ENCODE data around the gene SLC6A4. TPM values are rescaled to one million over a fixed set of nuclear protein-coding genes. Genes with fewer than 3 reads are reported as not detected.

SLC6A4 gene
- total and polyA plus RNA-seq, 2 of the 8 experiments (the other 6 are each of a cell fraction or from before 2014, with no cell fraction given), result 0.09 to 0.33 TPM

DNA sequence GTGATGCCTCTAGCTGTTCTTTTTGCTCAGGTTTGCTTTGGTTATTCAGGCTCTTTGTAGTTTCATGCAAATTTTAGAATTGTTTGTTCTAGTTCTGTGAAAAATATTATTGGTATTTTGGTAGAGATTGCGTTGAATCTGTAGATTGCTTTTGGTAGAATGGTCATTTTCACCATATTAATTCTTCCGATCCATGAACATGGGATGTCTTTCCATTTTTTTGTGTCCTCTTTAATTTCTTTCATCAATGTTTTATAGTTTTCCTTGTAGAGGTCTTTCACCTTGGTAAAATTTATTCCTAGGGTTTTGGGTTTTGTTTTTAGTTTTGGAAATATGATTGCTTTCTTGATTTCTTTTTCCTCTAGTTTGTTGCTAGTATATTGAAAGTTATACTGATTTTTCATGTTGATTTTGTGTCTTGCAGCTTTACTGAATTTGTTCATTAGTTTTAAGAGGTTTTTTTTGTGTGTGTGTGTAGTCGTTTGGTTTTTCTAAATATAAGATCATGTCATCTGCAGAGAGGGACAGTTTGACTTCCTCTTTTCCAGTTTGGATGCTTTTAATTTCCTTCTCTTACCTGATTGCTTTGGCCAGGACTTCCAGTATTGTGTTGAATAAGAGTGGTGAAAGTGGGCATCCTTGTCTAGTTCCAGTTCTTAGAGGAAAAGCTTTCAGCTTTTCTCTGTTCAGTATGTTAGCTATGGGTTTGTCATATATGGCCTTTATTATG, 76.4 kb downstream of the SLC6A4 start:
- H4K20me1 ChIP-seq (replicated peaks in 1 of 2; ENCODE audit: control insufficient read depth in 1 of 2, insufficient read depth in 2 of 2, low read length in 2 of 2), result no peaks in the 10 kb centered on the region
- H4K8ac ChIP-seq (ENCODE audit: extremely low read depth, insufficient read depth, low read length), result no peak overlapping the region
- no peak overlapping the region for H2BK120ac ChIP-seq (replicated peaks; ENCODE audit: low read depth, low read length)
- H3K4me3 ChIP-seq (ENCODE audit: extremely low read depth in 1 of 4, insufficient read depth in 2 of 4, low read depth in 3 of 4, low read length in 4 of 4), result no peak overlapping the region
- no peak overlapping the region for H3K9ac ChIP-seq (replicated peaks in 1 of 4; ENCODE audit: extremely low read depth in 1 of 4, low read depth in 3 of 4, low read length in 3 of 4)
- 88% methylated on average over 3 of the region's 3 CpGs; no CpG with 5 or more reads in 1 of the 2 experiments for WGBS, 2 experiments (ENCODE audit: extremely low coverage in 1 of 2, insufficient coverage in 1 of 2, insufficient read length in 1 of 2, insufficient replicate concordance in 2 of 2, low coverage in 1 of 2, low lambda C conversion rate in 2 of 2, missing lambda C conversion rate in 1 of 2)
- no peak overlapping the region for H2BK5ac ChIP-seq (ENCODE audit: low read depth, low read length)
- H3K79me1 ChIP-seq (ENCODE audit: low read depth, low read length), result no peaks in the 10 kb centered on the region; the same call in 1 of the 2 replicates
- no peak for DNase-seq (ENCODE audit: low read depth in 1 of 2, low spot score in 2 of 2)
- CTCF ChIA-PET (ENCODE audit: partially characterized antibody), result no interaction called here
- peaks cover 0 to 61% of the 10 kb centered on the region in 2 experiments; a peak in 2 of 4 replicates for H3K79me2 ChIP-seq (ENCODE audit: control insufficient read depth in 1 of 2, insufficient read depth in 2 of 2, low read length in 2 of 2)
- H3K36me3 ChIP-seq (ENCODE audit: control insufficient read depth in 2 of 4, insufficient read depth in 4 of 4, low read length in 3 of 4), result peaks cover 0 to 9% (median 2%) of the 10 kb centered on the region in 4 experiments; a peak in 2 of 8 replicates
- H3K4me2 ChIP-seq (ENCODE audit: insufficient read depth in 1 of 2, low read depth in 2 of 2, low read length in 2 of 2), result no peak overlapping the region
- no peak overlapping the region for H2BK12ac ChIP-seq (ENCODE audit: low read depth, low read length)
- H2BK20ac ChIP-seq (ENCODE audit: low read length), result no peak overlapping the region
- POLR2A ChIA-PET (ENCODE audit: partially characterized antibody), result no interaction called here
- H3K9me3 ChIP-seq (ENCODE audit: insufficient read depth in 2 of 2, low read depth in 1 of 2, low read length in 1 of 2), result no peaks in the 10 kb centered on the region
- no peak overlapping the region for H3K18ac ChIP-seq (ENCODE audit: extremely low read depth, low read length)
- H2AFZ ChIP-seq (ENCODE audit: low read length), result no peak overlapping the region
- H3K23me2 ChIP-seq (ENCODE audit: low read depth, low read length), result no peaks in the 10 kb centered on the region
- no peak overlapping the region for H3K56ac ChIP-seq (replicated peaks; ENCODE audit: insufficient read length, low read depth, low read length)
- no peak overlapping the region for H4K5ac ChIP-seq (ENCODE audit: insufficient read length, low read depth, low read length)
- H2BK15ac ChIP-seq (ENCODE audit: low read length), result no peak overlapping the region
- H4K91ac ChIP-seq (replicated peaks; ENCODE audit: insufficient read length, low read length), result no peak overlapping the region
- H2AK5ac ChIP-seq (ENCODE audit: low read depth, low read length), result no peak overlapping the region
- H3K4ac ChIP-seq (replicated peaks; ENCODE audit: insufficient read length, low read depth, low read length), result no peak overlapping the region
- no peak for TF ChIP-seq TEAD4 (IDR thresholded peaks at IDR 0.05; ENCODE audit: low read depth, low read length)
- TF ChIP-seq KDM4A (IDR thresholded peaks at IDR 0.05; ENCODE audit: low read depth, low read length, severe bottlenecking), result no peak
- no peak for TF ChIP-seq SIRT6 (IDR thresholded peaks at IDR 0.05; ENCODE audit: low read length)
- TF ChIP-seq RNF2 (IDR thresholded peaks at IDR 0.05; ENCODE audit: borderline replicate concordance, low read depth, low read length, missing control alignments, poor library complexity, severe bottlenecking), result no peak
- no peak for TF ChIP-seq PHF8 (conservative IDR thresholded peaks at IDR 0.05; ENCODE audit: low read depth, low read length)
- no peak for TF ChIP-seq KDM1A (IDR thresholded peaks at IDR 0.05; ENCODE audit: borderline replicate concordance, low read length)
- H3K27me3 ChIP-seq (replicated peaks in 1 of 4; ENCODE audit: control insufficient read depth in 3 of 4, extremely low read depth in 1 of 4, insufficient read depth in 3 of 4, low read length in 3 of 4), result no peaks in the 10 kb centered on the region
- no peak overlapping the region for H3K23ac ChIP-seq (ENCODE audit: insufficient read length)
- H3K4me1 ChIP-seq (replicated peaks in 1 of 4; ENCODE audit: control insufficient read depth in 3 of 4, insufficient read depth in 4 of 4, low read length in 3 of 4), result no peaks in the 10 kb centered on the region
- H3K27ac ChIP-seq (ENCODE audit: low read depth, low read length), result no peak overlapping the region
- no peak overlapping the region for H3K14ac ChIP-seq (ENCODE audit: insufficient read length)
- FAIRE-seq, result no peak

Measured in H1 (cell line).